ENCODE data around the gene EHMT2.

- TF ChIP-seq, protein P1, sequence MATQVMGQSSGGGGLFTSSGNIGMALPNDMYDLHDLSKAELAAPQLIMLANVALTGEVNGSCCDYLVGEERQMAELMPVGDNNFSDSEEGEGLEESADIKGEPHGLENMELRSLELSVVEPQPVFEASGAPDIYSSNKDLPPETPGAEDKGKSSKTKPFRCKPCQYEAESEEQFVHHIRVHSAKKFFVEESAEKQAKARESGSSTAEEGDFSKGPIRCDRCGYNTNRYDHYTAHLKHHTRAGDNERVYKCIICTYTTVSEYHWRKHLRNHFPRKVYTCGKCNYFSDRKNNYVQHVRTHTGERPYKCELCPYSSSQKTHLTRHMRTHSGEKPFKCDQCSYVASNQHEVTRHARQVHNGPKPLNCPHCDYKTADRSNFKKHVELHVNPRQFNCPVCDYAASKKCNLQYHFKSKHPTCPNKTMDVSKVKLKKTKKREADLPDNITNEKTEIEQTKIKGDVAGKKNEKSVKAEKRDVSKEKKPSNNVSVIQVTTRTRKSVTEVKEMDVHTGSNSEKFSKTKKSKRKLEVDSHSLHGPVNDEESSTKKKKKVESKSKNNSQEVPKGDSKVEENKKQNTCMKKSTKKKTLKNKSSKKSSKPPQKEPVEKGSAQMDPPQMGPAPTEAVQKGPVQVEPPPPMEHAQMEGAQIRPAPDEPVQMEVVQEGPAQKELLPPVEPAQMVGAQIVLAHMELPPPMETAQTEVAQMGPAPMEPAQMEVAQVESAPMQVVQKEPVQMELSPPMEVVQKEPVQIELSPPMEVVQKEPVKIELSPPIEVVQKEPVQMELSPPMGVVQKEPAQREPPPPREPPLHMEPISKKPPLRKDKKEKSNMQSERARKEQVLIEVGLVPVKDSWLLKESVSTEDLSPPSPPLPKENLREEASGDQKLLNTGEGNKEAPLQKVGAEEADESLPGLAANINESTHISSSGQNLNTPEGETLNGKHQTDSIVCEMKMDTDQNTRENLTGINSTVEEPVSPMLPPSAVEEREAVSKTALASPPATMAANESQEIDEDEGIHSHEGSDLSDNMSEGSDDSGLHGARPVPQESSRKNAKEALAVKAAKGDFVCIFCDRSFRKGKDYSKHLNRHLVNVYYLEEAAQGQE (IDR thresholded peaks at IDR 0.05; ENCODE audit: insufficient replicate concordance, low read depth): no peak
- no peak for TF ChIP-seq CTCF (IDR thresholded peaks at IDR 0.05; ENCODE audit: insufficient read depth, low read length)
Observed at GRCh38 chr6:31889331-31889972, 8.0 kb downstream of the EHMT2 start.

Data from HL-60 (cell line).